HG02943 (cell line): ENCODE measurements around the gene CDH16.
"Not testable (repeated sequence)": the region's sequence is repeated elsewhere in the genome, so short reads cannot be mapped to it uniquely, and the experiment has no call there.

Source experiments
- ATAC-seq: cut with Tn5 transposase; IDR thresholded peaks from one replicate; pipeline ENCODE4 v1.9.1; 2021; ENCODE audit warnings: mild to moderate bottlenecking, low read depth, moderate library complexity; ENCODE audit not compliant: unreplicated experiment

The CDH16 gene

GRCh38 chr16:66899310-66899944 is 19.3 kb downstream of the CDH16 start:
- no peak for ATAC-seq

- ATAC-seq = no peak
Observed at GRCh38 chr16:66898933-66899309, 19.8 kb downstream of the CDH16 start.

- ATAC-seq = no peak
Observed at GRCh38 chr16:66898207-66898606, 20.5 kb downstream of the CDH16 start.

GRCh38 chr16:66896682-66897081 is 22.0 kb downstream of the CDH16 start:
- not testable (repeated sequence) for ATAC-seq

GRCh38 chr16:66895999-66896398 is 22.7 kb downstream of the CDH16 start:
- no peak for ATAC-seq

GRCh38 chr16:66895689-66895979 is 23.1 kb downstream of the CDH16 start:
- no peak for ATAC-seq

- ATAC-seq = no peak
Observed at GRCh38 chr16:66894948-66895688, 23.6 kb downstream of the CDH16 start.

GRCh38 chr16:66894055-66894454 is 24.6 kb downstream of the CDH16 start:
- no peak for ATAC-seq

GRCh38 chr16:66891797-66892196 is 26.9 kb downstream of the CDH16 start:
- ATAC-seq = no peak

GRCh38 chr16:66891360-66891759 is 27.3 kb downstream of the CDH16 start:
- ATAC-seq = no peak

- no peak for ATAC-seq
Observed at GRCh38 chr16:66890799-66891198, 27.9 kb downstream of the CDH16 start.

GRCh38 chr16:66889622-66890021 is 29.1 kb downstream of the CDH16 start:
- ATAC-seq = no peak

- ATAC-seq = no peak
Observed at GRCh38 chr16:66888647-66889615, 29.8 kb downstream of the CDH16 start.

GRCh38 chr16:66886914-66887313 is 31.8 kb downstream of the CDH16 start:
- no peak for ATAC-seq

- no peak for ATAC-seq
Observed at GRCh38 chr16:66886321-66886720, 32.4 kb downstream of the CDH16 start.

- ATAC-seq = no peak
Observed at GRCh38 chr16:66885491-66885890, 33.2 kb downstream of the CDH16 start.

- no peak for ATAC-seq
Observed at GRCh38 chr16:66882702-66883101, 36.0 kb downstream of the CDH16 start.

- no peak for ATAC-seq
Observed at GRCh38 chr16:66881964-66882508, 36.6 kb downstream of the CDH16 start.

- ATAC-seq = no peak
Observed at GRCh38 chr16:66881560-66881959, 37.1 kb downstream of the CDH16 start.

GRCh38 chr16:66881014-66881417 is 37.7 kb downstream of the CDH16 start:
- peak; percentile 4 for ATAC-seq
